Measurements from ENCODE around the gene GRID2. TPM values are rescaled to one million over a fixed set of nuclear protein-coding genes. Genes with fewer than 3 reads are reported as not detected.
"Not testable (repeated sequence)": the region's sequence is repeated elsewhere in the genome, so short reads cannot be mapped to it uniquely, and the experiment has no call there.

The GRID2 gene
- total RNA-seq, 1 donor from 2014 or later = not detected

GRCh38 chr4:92451782-92452181, 148.0 kb downstream of the GRID2 start:
- Mint-ChIP-seq H3K9me3 (peaks cover 3% of the 10 kb centered on the region), H3K36me3 (ENCODE audit: low read depth) (no peaks in the 10 kb centered on the region), H3K4me3 (ENCODE audit: low read depth) (no peak overlapping the region), H3K27ac (no peak overlapping the region), H3K27me3 (ENCODE audit: low read depth) (no peaks in the 10 kb centered on the region), H3K4me1 (ENCODE audit: low read depth) (no peaks in the 10 kb centered on the region)
- DNase-seq (ENCODE audit: low spot score) = no peak
- intact Hi-C loops (cut with micrococcal nuclease) = no loop called here

- H3K4me1 Mint-ChIP-seq (ENCODE audit: low read depth); intact Hi-C loops (cut with micrococcal nuclease); H3K27me3 Mint-ChIP-seq (ENCODE audit: low read depth); H3K36me3 Mint-ChIP-seq (ENCODE audit: low read depth); DNase-seq (ENCODE audit: low spot score); H3K4me3 Mint-ChIP-seq (ENCODE audit: low read depth); H3K27ac Mint-ChIP-seq; H3K9me3 Mint-ChIP-seq: not testable (repeated sequence)
Measured at GRCh38 chr4:92452383-92452782, 148.6 kb downstream of the GRID2 start.

- Mint-ChIP-seq H3K4me3 (ENCODE audit: low read depth) (no peak overlapping the region), H3K36me3 (ENCODE audit: low read depth) (no peaks in the 10 kb centered on the region), H3K9me3 (peaks cover 3% of the 10 kb centered on the region), H3K27me3 (ENCODE audit: low read depth) (no peaks in the 10 kb centered on the region), H3K27ac (no peak overlapping the region), H3K4me1 (ENCODE audit: low read depth) (no peaks in the 10 kb centered on the region)
- intact Hi-C loops (cut with micrococcal nuclease) = no loop called here
- DNase-seq (ENCODE audit: low spot score) = no peak
Measured at GRCh38 chr4:92455329-92455839, 151.6 kb downstream of the GRID2 start.

- no peaks in the 10 kb centered on the region for H3K36me3 Mint-ChIP-seq (ENCODE audit: low read depth)
- no peak overlapping the region for H3K27ac Mint-ChIP-seq
- peaks cover 3% of the 10 kb centered on the region for H3K9me3 Mint-ChIP-seq
- no peaks in the 10 kb centered on the region for H3K27me3 Mint-ChIP-seq (ENCODE audit: low read depth)
- no peak for DNase-seq (ENCODE audit: low spot score)
- no peaks in the 10 kb centered on the region for H3K4me1 Mint-ChIP-seq (ENCODE audit: low read depth)
- intact Hi-C loops (cut with micrococcal nuclease) = no loop called here
- no peak overlapping the region for H3K4me3 Mint-ChIP-seq (ENCODE audit: low read depth)
Measured at GRCh38 chr4:92455951-92456350, 152.2 kb downstream of the GRID2 start.

- no peak for DNase-seq (ENCODE audit: low spot score)
- Mint-ChIP-seq H3K9me3 (no peaks in the 10 kb centered on the region), H3K27me3 (ENCODE audit: low read depth) (no peaks in the 10 kb centered on the region), H3K4me3 (ENCODE audit: low read depth) (no peak overlapping the region), H3K4me1 (ENCODE audit: low read depth) (no peaks in the 10 kb centered on the region), H3K27ac (no peak overlapping the region), H3K36me3 (ENCODE audit: low read depth) (no peaks in the 10 kb centered on the region)
- intact Hi-C loops (cut with micrococcal nuclease) = no loop called here
Measured at GRCh38 chr4:92461732-92462131, 158.0 kb downstream of the GRID2 start.

- no peaks in the 10 kb centered on the region for H3K27me3 Mint-ChIP-seq (ENCODE audit: low read depth)
- DNase-seq (ENCODE audit: low spot score) = no peak
- H3K4me1 Mint-ChIP-seq (ENCODE audit: low read depth) = no peaks in the 10 kb centered on the region
- no peak overlapping the region for H3K4me3 Mint-ChIP-seq (ENCODE audit: low read depth)
- H3K27ac Mint-ChIP-seq = no peak overlapping the region
- intact Hi-C loops (cut with micrococcal nuclease) = no loop called here
- H3K9me3 Mint-ChIP-seq = peaks cover 5% of the 10 kb centered on the region
- no peaks in the 10 kb centered on the region for H3K36me3 Mint-ChIP-seq (ENCODE audit: low read depth)
Measured at GRCh38 chr4:92477298-92477697, 173.5 kb downstream of the GRID2 start.

- Mint-ChIP-seq H3K4me3 (ENCODE audit: low read depth) (no peak overlapping the region), H3K4me1 (ENCODE audit: low read depth) (no peaks in the 10 kb centered on the region), H3K9me3 (peaks cover 3% of the 10 kb centered on the region), H3K27ac (no peak overlapping the region), H3K36me3 (ENCODE audit: low read depth) (no peaks in the 10 kb centered on the region), H3K27me3 (ENCODE audit: low read depth) (no peaks in the 10 kb centered on the region)
- intact Hi-C loops (cut with micrococcal nuclease) = no loop called here
- DNase-seq (ENCODE audit: low spot score) = no peak
Measured at GRCh38 chr4:92483341-92483740, 179.6 kb downstream of the GRID2 start.

- H3K4me1 Mint-ChIP-seq (ENCODE audit: low read depth) = no peaks in the 10 kb centered on the region
- no peak overlapping the region for H3K27ac Mint-ChIP-seq
- intact Hi-C loops (cut with micrococcal nuclease) = no loop called here
- H3K36me3 Mint-ChIP-seq (ENCODE audit: low read depth) = no peaks in the 10 kb centered on the region
- no peak overlapping the region for H3K4me3 Mint-ChIP-seq (ENCODE audit: low read depth)
- peaks cover 7% of the 10 kb centered on the region for H3K9me3 Mint-ChIP-seq
- DNase-seq (ENCODE audit: low spot score) = no peak
- no peaks in the 10 kb centered on the region for H3K27me3 Mint-ChIP-seq (ENCODE audit: low read depth)
Measured at GRCh38 chr4:92488496-92488895, 184.7 kb downstream of the GRID2 start.

GRCh38 chr4:92497141-92497540, 193.4 kb downstream of the GRID2 start:
- no peak for DNase-seq (ENCODE audit: low spot score)
- Mint-ChIP-seq H3K4me3 (ENCODE audit: low read depth) (no peak overlapping the region), H3K27me3 (ENCODE audit: low read depth) (no peaks in the 10 kb centered on the region), H3K27ac (no peak overlapping the region), H3K4me1 (ENCODE audit: low read depth) (no peaks in the 10 kb centered on the region), H3K36me3 (ENCODE audit: low read depth) (no peaks in the 10 kb centered on the region), H3K9me3 (no peaks in the 10 kb centered on the region)
- intact Hi-C loops (cut with micrococcal nuclease) = no loop called here

- Mint-ChIP-seq H3K4me1 (ENCODE audit: low read depth) (no peaks in the 10 kb centered on the region), H3K27ac (no peak overlapping the region), H3K27me3 (ENCODE audit: low read depth) (no peaks in the 10 kb centered on the region), H3K36me3 (ENCODE audit: low read depth) (no peaks in the 10 kb centered on the region), H3K4me3 (ENCODE audit: low read depth) (no peak overlapping the region), H3K9me3 (peaks cover 8% of the 10 kb centered on the region)
- intact Hi-C loops (cut with micrococcal nuclease) = no loop called here
- DNase-seq (ENCODE audit: low spot score) = no peak
Measured at GRCh38 chr4:92501456-92501855, 197.7 kb downstream of the GRID2 start.

GRCh38 chr4:92506933-92507332, 203.2 kb downstream of the GRID2 start:
- Mint-ChIP-seq H3K9me3 (peaks cover 25% of the 10 kb centered on the region), H3K27me3 (ENCODE audit: low read depth) (no peaks in the 10 kb centered on the region), H3K4me3 (ENCODE audit: low read depth) (no peak overlapping the region), H3K4me1 (ENCODE audit: low read depth) (no peaks in the 10 kb centered on the region), H3K27ac (no peak overlapping the region), H3K36me3 (ENCODE audit: low read depth) (no peaks in the 10 kb centered on the region)
- intact Hi-C loops (cut with micrococcal nuclease) = no loop called here
- no peak for DNase-seq (ENCODE audit: low spot score)

GRCh38 chr4:92514627-92515026, 210.9 kb downstream of the GRID2 start:
- no peaks in the 10 kb centered on the region for H3K36me3 Mint-ChIP-seq (ENCODE audit: low read depth)
- no peaks in the 10 kb centered on the region for H3K4me1 Mint-ChIP-seq (ENCODE audit: low read depth)
- intact Hi-C loops (cut with micrococcal nuclease) = no loop called here
- DNase-seq (ENCODE audit: low spot score) = no peak
- no peaks in the 10 kb centered on the region for H3K27me3 Mint-ChIP-seq (ENCODE audit: low read depth)
- H3K9me3 Mint-ChIP-seq = peaks cover 17% of the 10 kb centered on the region
- H3K27ac Mint-ChIP-seq = no peak overlapping the region
- no peak overlapping the region for H3K4me3 Mint-ChIP-seq (ENCODE audit: low read depth)

GRCh38 chr4:92516450-92516849, 212.7 kb downstream of the GRID2 start:
- peaks cover 15% of the 10 kb centered on the region for H3K9me3 Mint-ChIP-seq
- H3K36me3 Mint-ChIP-seq (ENCODE audit: low read depth) = no peaks in the 10 kb centered on the region
- intact Hi-C loops (cut with micrococcal nuclease) = no loop called here
- H3K4me3 Mint-ChIP-seq (ENCODE audit: low read depth) = no peak overlapping the region
- H3K4me1 Mint-ChIP-seq (ENCODE audit: low read depth) = no peaks in the 10 kb centered on the region
- no peaks in the 10 kb centered on the region for H3K27me3 Mint-ChIP-seq (ENCODE audit: low read depth)
- no peak overlapping the region for H3K27ac Mint-ChIP-seq
- no peak for DNase-seq (ENCODE audit: low spot score)

- no peaks in the 10 kb centered on the region for H3K36me3 Mint-ChIP-seq (ENCODE audit: low read depth)
- DNase-seq (ENCODE audit: low spot score) = no peak
- H3K4me3 Mint-ChIP-seq (ENCODE audit: low read depth) = no peak overlapping the region
- no peaks in the 10 kb centered on the region for H3K4me1 Mint-ChIP-seq (ENCODE audit: low read depth)
- H3K9me3 Mint-ChIP-seq = peaks cover 15% of the 10 kb centered on the region
- intact Hi-C loops (cut with micrococcal nuclease) = no loop called here
- no peak overlapping the region for H3K27ac Mint-ChIP-seq
- no peaks in the 10 kb centered on the region for H3K27me3 Mint-ChIP-seq (ENCODE audit: low read depth)
Measured at GRCh38 chr4:92519727-92520126, 216.0 kb downstream of the GRID2 start.

All from activated T-helper 2 cell treated with anti-CD3 and anti-CD28 coated beads, Interferon-gamma antibody, Interleukin-2, Interleukin-4, amounts not matched to agents 10 μg/mL and 5 μg/mL and 100 μg/mL, durations not matched to agents 14 hours and 24 hours and 36 hours (primary cell).